Muscle of back (tissue), 11 donors: Measurements from ENCODE around the gene RNASEH2A. TPM values are rescaled to one million over a fixed set of nuclear protein-coding genes. Genes with fewer than 3 reads are reported as not detected.

Source experiments
- DNase-seq, 3 donors: peaks; one replicate each; pipeline versions ENCODE4 v3.0.0 to v3.0.0-alpha.2; 2013
- polyA plus RNA-seq, 10 donors: library from polyadenylated mRNA; unstranded; fragments of 120-200 nt; gene quantifications; one replicate each; pipeline ENCODE4 v1.2.1, GENCODE V29; 2013; ENCODE audit not compliant: insufficient read length in 10 of 10

RNASEH2A gene
- polyA plus RNA-seq, 10 donors = 13.4 to 36.2 (median 19.9) TPM

DNA sequence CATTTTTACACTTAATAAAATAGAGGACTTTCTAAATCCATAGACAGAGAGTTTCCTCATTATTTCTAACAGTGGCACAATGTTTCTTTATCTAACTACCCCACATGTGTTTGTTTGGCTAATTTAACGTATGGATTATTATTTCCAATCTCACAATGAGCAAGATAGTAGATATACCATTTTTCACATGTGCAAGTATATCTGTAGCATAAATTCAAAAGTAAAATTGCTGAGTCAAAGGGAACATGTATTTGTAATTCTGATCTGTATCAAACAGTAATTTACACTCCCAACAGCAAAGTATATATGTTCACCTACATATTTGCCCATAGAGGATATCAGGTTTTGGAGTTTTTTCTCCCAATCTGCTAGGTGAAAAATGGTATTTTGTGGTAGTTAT lies 50.3 kb downstream of the RNASEH2A start:
- DNase-seq = no peak

DNA sequence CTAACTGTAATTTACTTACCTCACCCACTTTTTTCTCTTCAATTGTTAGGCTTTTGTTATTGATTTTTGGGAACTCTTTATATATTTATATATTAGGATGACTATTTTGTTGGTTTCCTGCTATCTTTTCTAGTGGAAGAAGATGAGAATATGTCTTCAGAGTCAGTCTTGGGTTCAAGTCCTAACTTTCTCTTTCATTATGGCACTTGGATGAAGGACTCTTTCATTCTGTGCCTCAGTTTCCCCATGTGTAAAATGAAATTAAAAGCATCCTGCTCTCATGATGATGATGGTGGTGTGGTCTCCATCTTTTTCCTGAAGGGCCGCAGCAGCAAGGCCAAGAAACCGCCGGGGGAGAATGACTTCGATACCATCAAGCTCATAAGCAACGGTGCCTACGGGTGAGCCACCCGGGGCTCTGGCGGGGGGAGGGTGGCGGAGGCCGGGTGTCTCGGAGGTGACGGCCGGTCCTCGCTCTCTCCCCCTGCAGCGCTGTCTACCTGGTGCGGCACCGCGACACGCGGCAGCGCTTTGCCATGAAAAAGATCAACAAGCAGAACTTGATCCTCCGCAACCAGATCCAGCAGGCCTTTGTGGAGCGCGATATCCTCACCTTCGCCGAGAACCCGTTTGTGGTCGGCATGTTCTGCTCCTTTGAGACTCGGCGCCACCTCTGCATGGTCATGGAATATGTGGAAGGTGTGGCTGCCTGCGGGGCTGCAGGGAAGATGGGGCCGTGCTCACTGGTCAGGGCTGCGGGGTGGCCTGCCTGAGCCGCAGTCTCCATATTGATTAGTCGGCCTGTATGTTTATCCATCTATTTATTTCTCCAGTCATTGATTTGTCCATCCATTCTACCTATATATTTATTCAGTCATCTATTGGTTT lies 51.9 kb downstream of the RNASEH2A start:
- DNase-seq = no peak

DNA sequence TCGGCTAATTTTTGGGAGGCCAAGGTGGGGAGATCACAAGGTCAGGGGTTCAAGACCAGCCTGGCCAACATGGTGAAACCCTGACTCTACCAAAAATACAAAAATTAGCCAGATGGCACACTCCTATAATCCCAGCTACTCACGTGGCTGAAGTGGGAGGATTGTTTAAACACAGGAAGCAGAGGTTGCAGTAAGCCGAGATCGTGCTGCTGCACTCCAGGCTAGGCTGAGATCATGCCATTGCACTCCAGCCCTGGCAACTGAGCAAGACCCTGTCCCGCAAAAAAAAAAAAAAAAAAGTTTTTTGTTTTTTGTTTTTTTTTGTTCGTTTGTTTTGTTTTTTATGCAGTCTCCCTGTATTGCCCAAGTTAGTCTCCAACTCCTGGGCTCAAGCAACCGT lies 53.2 kb downstream of the RNASEH2A start:
- DNase-seq = no peak

Other genes with a start within 250 kb of the RNASEH2A start
- gene ZNF490, start 195.8 kb upstream of the RNASEH2A start, polyA plus RNA-seq = 1 to 10 TPM; 1.5 to 4.6 (median 2.9) TPM
- 10 to 100 TPM in 9 of 10 donors, 1 to 10 TPM in 1; 7.7 to 17.5 (median 13.7) TPM for gene ZNF791, start 195.7 kb upstream of the RNASEH2A start, polyA plus RNA-seq
- 10 to 100 TPM; 23.1 to 38.2 (median 27.9) TPM for gene MAN2B1, start 139.8 kb upstream of the RNASEH2A start, polyA plus RNA-seq
- 10 to 100 TPM in 6 of 10 donors, 1 to 10 TPM in 4; 5.8 to 13.2 (median 10.6) TPM for gene WDR83, start 139.8 kb upstream of the RNASEH2A start, polyA plus RNA-seq
- 10 to 100 TPM; 52.3 to 63.0 (median 59.8) TPM for gene DHPS, start 124.7 kb upstream of the RNASEH2A start, polyA plus RNA-seq
- not detected for gene GNG14, start 118.6 kb upstream of the RNASEH2A start, polyA plus RNA-seq
- 1 to 10 TPM; 2.5 to 6.3 (median 4.1) TPM for gene FBXW9, start 110.0 kb upstream of the RNASEH2A start, polyA plus RNA-seq
- 10 to 100 TPM; 44.6 to 69.5 (median 54.9) TPM for gene TNPO2, start 82.7 kb upstream of the RNASEH2A start, polyA plus RNA-seq
- 100 to 1,000 TPM; 130 to 217 (median 172) TPM for gene TRIR, start 71.9 kb upstream of the RNASEH2A start, polyA plus RNA-seq
- 10 to 100 TPM; 36.3 to 54.8 (median 41.8) TPM for gene GET3, start 69.1 kb upstream of the RNASEH2A start, polyA plus RNA-seq
- gene BEST2, start 54.8 kb upstream of the RNASEH2A start, polyA plus RNA-seq = not detected
- 10 to 100 TPM; 15.9 to 42.5 (median 22.4) TPM for gene HOOK2, start 31.0 kb upstream of the RNASEH2A start, polyA plus RNA-seq
- gene JUNB, start 15.1 kb upstream of the RNASEH2A start, polyA plus RNA-seq = 100 to 1,000 TPM in 1 of 10 donors, 10 to 100 TPM in 9; 13.8 to 217 (median 45.0) TPM
- 100 to 1,000 TPM; 135 to 183 (median 163) TPM for gene PRDX2, start 4.8 kb upstream of the RNASEH2A start, polyA plus RNA-seq
- 1 to 10 TPM; 1.3 to 6.3 (median 3.3) TPM for gene THSD8, start 4.5 kb upstream of the RNASEH2A start, polyA plus RNA-seq
- not detected for gene RTBDN, start 28.0 kb downstream of the RNASEH2A start, polyA plus RNA-seq
- under 1 TPM in 9 of 10 donors, not detected in 1; 0.11 to 0.91 (median 0.66) TPM for gene MAST1, start 31.9 kb downstream of the RNASEH2A start, polyA plus RNA-seq
- 10 to 100 TPM in 4 of 10 donors, 1 to 10 TPM in 6; 6.1 to 13.9 (median 9.4) TPM for gene DNASE2, start 74.9 kb downstream of the RNASEH2A start, polyA plus RNA-seq
- 1 to 10 TPM in 3 of 10 donors, under 1 TPM in 7; 0.19 to 1.6 (median 0.68) TPM for gene KLF1, start 80.6 kb downstream of the RNASEH2A start, polyA plus RNA-seq
- gene GCDH, start 84.6 kb downstream of the RNASEH2A start, polyA plus RNA-seq = 10 to 100 TPM; 19.1 to 33.2 (median 27.2) TPM
- gene SYCE2, start 112.7 kb downstream of the RNASEH2A start, polyA plus RNA-seq = 1 to 10 TPM; 1.7 to 5.8 (median 2.6) TPM
- 10 to 100 TPM; 32.6 to 45.3 (median 36.1) TPM for gene FARSA, start 127.1 kb downstream of the RNASEH2A start, polyA plus RNA-seq
- gene CALR, start 132.0 kb downstream of the RNASEH2A start, polyA plus RNA-seq = 100 to 1,000 TPM; 322 to 587 (median 412) TPM
- 100 to 1,000 TPM; 104 to 133 (median 113) TPM for gene RAD23A, start 139.3 kb downstream of the RNASEH2A start, polyA plus RNA-seq
- 10 to 100 TPM; 31.4 to 56.6 (median 38.7) TPM for gene GADD45GIP1, start 150.6 kb downstream of the RNASEH2A start, polyA plus RNA-seq
- gene DAND5, start 163.0 kb downstream of the RNASEH2A start, polyA plus RNA-seq = under 1 TPM in 8 of 10 donors, not detected in 2; 0.08 to 0.38 (median 0.14) TPM
- gene NFIX, start 188.9 kb downstream of the RNASEH2A start, polyA plus RNA-seq = 100 to 1,000 TPM in 9 of 10 donors, 10 to 100 TPM in 1; 89.1 to 136 (median 111) TPM